Neural progenitor cell (in vitro differentiated cells): ENCODE results near the gene DTNB. TPM values are rescaled to one million over a fixed set of nuclear protein-coding genes. Genes with fewer than 3 reads are reported as not detected.

Experiments
- DNase-seq: peaks from one replicate; pipeline ENCODE4 v3.0.0-alpha.2; 2016; ENCODE audit warnings: low spot score
- H2AFZ ChIP-seq: fragments of 200-600 bp; sonication (generic); replicated peaks from 2 replicates; pipeline ENCODE4 v1.6.1; 2016; ENCODE audit warnings: antibody characterized with exemption
- H3F3A ChIP-seq: fragments of 200-600 bp; sonication (generic); 2 replicates; pipeline ENCODE4 v1.6.1; 2016; ENCODE audit warnings: antibody characterized with exemption, low read depth
- H3K27ac ChIP-seq: fragments of 200-600 bp; sonication (generic); 2 replicates; pipeline ENCODE4 v1.5.1; 2016; ENCODE audit warnings: mild to moderate bottlenecking
- H3K27me3 ChIP-seq: fragments of 200-600 bp; sonication (generic); 2 replicates; pipeline ENCODE4 v1.6.1; 2016; ENCODE audit warnings: mild to moderate bottlenecking, moderate library complexity
- H3K36me3 ChIP-seq: fragments of 200-600 bp; sonication (generic); 2 replicates; pipeline ENCODE4 v1.5.1; 2016
- H3K4me1 ChIP-seq: fragments of 200-600 bp; sonication (generic); 2 replicates; pipeline ENCODE4 v1.6.1; 2016; ENCODE audit warnings: mixed run types
- H3K4me2 ChIP-seq: fragments of 200-600 bp; sonication (generic); 2 replicates; pipeline ENCODE4 v1.6.1; 2016
- H3K4me3 ChIP-seq: fragments of 200-600 bp; sonication (generic); 2 replicates; pipeline ENCODE4 v1.5.1; 2016
- H3K79me2 ChIP-seq: fragments of 200-600 bp; sonication (generic); 2 replicates; pipeline ENCODE4 v1.6.1; 2016; ENCODE audit warnings: low read depth
- H3K9ac ChIP-seq: fragments of 200-600 bp; sonication (generic); 2 replicates; pipeline ENCODE4 v1.6.1; 2016
- H3K9me3 ChIP-seq: fragments of 200-600 bp; sonication (generic); 2 replicates; pipeline ENCODE4 v1.5.1; 2016; ENCODE audit warnings: low read depth
- H4K20me1 ChIP-seq: fragments of 200-600 bp; sonication (generic); 2 replicates; pipeline ENCODE4 v1.6.1; 2016; ENCODE audit warnings: low read depth
- H3K27ac Mint-ChIP-seq: 3 replicates; pipeline ENCODE4 v1.8.0; 2021; ENCODE audit warnings: mixed read lengths
- H3K27me3 Mint-ChIP-seq: 2 replicates; pipeline ENCODE4 v1.8.0; 2022; ENCODE audit warnings: low read depth, mild to moderate bottlenecking, inconsistent platforms, moderate library complexity, mixed read lengths; ENCODE audit not compliant: insufficient read depth
- H3K36me3 Mint-ChIP-seq: 3 replicates; pipeline ENCODE4 v1.8.0; 2021; ENCODE audit warnings: mixed read lengths
- H3K4me1 Mint-ChIP-seq: 3 replicates; pipeline ENCODE4 v1.8.0; 2021; ENCODE audit warnings: mixed read lengths
- H3K4me3 Mint-ChIP-seq: 3 replicates; pipeline ENCODE4 v1.8.0; 2021; ENCODE audit warnings: mild to moderate bottlenecking, moderate library complexity, mixed read lengths
- H3K9me3 Mint-ChIP-seq: 3 replicates; pipeline ENCODE4 v1.8.0; 2020; ENCODE audit warnings: mixed read lengths
- CTCF ChIP-seq: fragments of 200-600 bp; sonication (generic); IDR thresholded peaks from 2 replicates; pipeline ENCODE4 v1.5.1; 2017; ENCODE audit warnings: antibody characterized with exemption, mild to moderate bottlenecking
- EZH2 ChIP-seq: fragments of 200-600 bp; sonication (generic); IDR thresholded peaks from 2 replicates; pipeline ENCODE4 v1.6.1; 2017; ENCODE audit warnings: antibody characterized with exemption, mild to moderate bottlenecking, moderate library complexity
- EZH2phosphoT487 ChIP-seq: fragments of 200-600 bp; sonication (generic); IDR thresholded peaks from 2 replicates; pipeline ENCODE4 v1.6.1; 2017; ENCODE audit warnings: antibody characterized with exemption
- total RNA-seq: library from RNA; depleted of rRNA; stranded (reverse); fragments of >200 nt; gene quantifications from 2 replicates; pipeline ENCODE4 v1.2.3, GENCODE V29; 2015; ENCODE audit warnings: low replicate concordance

The DTNB gene
- total RNA-seq, 1 donor from 2014 or later = 27.1 TPM

- H3K4me1 ChIP-seq = peaks cover 16% of the 10 kb centered on the region
- Mint-ChIP-seq H3K4me3 (no peak overlapping the region), H3K9me3 (peaks cover 5% of the 10 kb centered on the region), H3K27ac (no peak overlapping the region), H3K36me3 (peaks cover 19% of the 10 kb centered on the region), H3K27me3 (peaks cover 2% of the 10 kb centered on the region), H3K4me1 (peaks cover 3% of the 10 kb centered on the region)
- H3F3A ChIP-seq = peaks cover 5% of the 10 kb centered on the region
- no peak for TF ChIP-seq EZH2phosphoT487
- no peak for TF ChIP-seq EZH2
- no peak for TF ChIP-seq CTCF
- no peak overlapping the region for H2AFZ ChIP-seq
- no peak overlapping the region for H3K27ac ChIP-seq
- no peak overlapping the region for H3K4me2 ChIP-seq
- H3K79me2 ChIP-seq = peaks cover 6% of the 10 kb centered on the region
- H3K9ac ChIP-seq = no peak overlapping the region
- H3K4me3 ChIP-seq = no peak overlapping the region
- no peaks in the 10 kb centered on the region for H3K36me3 ChIP-seq
- no peak for DNase-seq
- peaks cover 3% of the 10 kb centered on the region for H4K20me1 ChIP-seq
- H3K27me3 ChIP-seq = no peaks in the 10 kb centered on the region
- no peaks in the 10 kb centered on the region for H3K9me3 ChIP-seq
Observed at GRCh38 chr2:25618676-25619075, 54.7 kb downstream of the DTNB start.

- H2AFZ ChIP-seq = no peak overlapping the region
- peaks cover 16% of the 10 kb centered on the region for H3K4me1 ChIP-seq
- peaks cover 19% of the 10 kb centered on the region for H3K36me3 Mint-ChIP-seq
- no peaks in the 10 kb centered on the region for H3K36me3 ChIP-seq
- no peak overlapping the region for H3K27ac Mint-ChIP-seq
- TF ChIP-seq CTCF (no peak), EZH2 (no peak), EZH2phosphoT487 (no peak)
- H3K4me1 Mint-ChIP-seq = peaks cover 3% of the 10 kb centered on the region
- peaks cover 7% of the 10 kb centered on the region for H3K9me3 Mint-ChIP-seq
- H3K79me2 ChIP-seq = peaks cover 6% of the 10 kb centered on the region
- no peak for DNase-seq
- H3K4me3 ChIP-seq = no peak overlapping the region
- H3F3A ChIP-seq = peaks cover 5% of the 10 kb centered on the region
- no peaks in the 10 kb centered on the region for H3K27me3 ChIP-seq
- no peak overlapping the region for H3K4me3 Mint-ChIP-seq
- peaks cover 3% of the 10 kb centered on the region for H4K20me1 ChIP-seq
- no peak overlapping the region for H3K4me2 ChIP-seq
- H3K9ac ChIP-seq = no peak overlapping the region
- H3K27me3 Mint-ChIP-seq = peaks cover 2% of the 10 kb centered on the region
- peak overlapping the region; percentile 1 for H3K27ac ChIP-seq
- no peaks in the 10 kb centered on the region for H3K9me3 ChIP-seq
Observed at GRCh38 chr2:25617948-25618646, 55.3 kb downstream of the DTNB start.

- Mint-ChIP-seq H3K36me3 (peaks cover 17% of the 10 kb centered on the region), H3K27me3 (peaks cover 2% of the 10 kb centered on the region), H3K4me1 (peaks cover 3% of the 10 kb centered on the region), H3K4me3 (no peak overlapping the region), H3K9me3 (peaks cover 7% of the 10 kb centered on the region), H3K27ac (no peak overlapping the region)
- no peak for DNase-seq
- no peaks in the 10 kb centered on the region for H3K27me3 ChIP-seq
- peaks cover 6% of the 10 kb centered on the region for H3K79me2 ChIP-seq
- TF ChIP-seq EZH2 (no peak), EZH2phosphoT487 (no peak), CTCF (no peak)
- no peak overlapping the region for H3K4me3 ChIP-seq
- no peaks in the 10 kb centered on the region for H3K36me3 ChIP-seq
- no peak overlapping the region for H3K9ac ChIP-seq
- H3F3A ChIP-seq = peaks cover 5% of the 10 kb centered on the region
- peaks cover 16% of the 10 kb centered on the region for H3K4me1 ChIP-seq
- H4K20me1 ChIP-seq = peaks cover 3% of the 10 kb centered on the region
- H3K9me3 ChIP-seq = no peaks in the 10 kb centered on the region
- no peak overlapping the region for H2AFZ ChIP-seq
- no peak overlapping the region for H3K27ac ChIP-seq
- no peak overlapping the region for H3K4me2 ChIP-seq
Observed at GRCh38 chr2:25615920-25616319, 57.5 kb downstream of the DTNB start.
